ENCODE measurements around the gene NUMB. TPM values are rescaled to one million over a fixed set of nuclear protein-coding genes. Genes with fewer than 3 reads are reported as not detected.
A peak's percentile ranks its signal among the peaks of the same experiment; 100 is the strongest.

The NUMB gene
- total and polyA plus RNA-seq, 2 of the 13 experiments (the other 11 are each of a cell fraction or from before 2014, with no cell fraction given): 20.3 to 71.1 TPM

DNA sequence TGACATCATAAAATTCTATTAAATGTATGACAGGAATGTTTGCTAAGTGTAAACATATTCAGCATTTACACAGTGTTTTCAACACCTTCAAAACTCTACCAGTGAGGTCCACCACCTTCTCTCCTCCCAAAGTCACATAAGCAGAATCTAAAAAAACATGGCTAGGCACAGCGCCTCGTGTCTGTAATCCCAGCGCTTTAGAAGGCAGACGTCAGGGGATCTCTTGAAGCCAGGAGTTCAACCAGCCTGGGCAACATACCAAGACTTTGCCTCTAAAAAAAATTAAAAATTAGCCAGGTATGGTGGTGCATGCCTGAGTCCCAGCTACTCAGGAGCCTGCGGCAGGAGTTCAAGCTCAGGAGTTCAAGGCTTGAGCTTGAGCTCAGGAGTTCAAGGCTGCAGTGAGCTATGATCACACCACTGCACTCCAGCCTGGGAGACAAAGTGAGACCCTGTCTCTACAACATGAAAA lies 30.0 kb downstream of the NUMB start:
- Histone ChIP-seq H3K9me3 (ENCODE audit: low read length) (no peaks in the 10 kb centered on the region), H3K4me2 (ENCODE audit: low read depth, low read length) (peak overlapping the region; percentile 62), H3K79me2 (ENCODE audit: insufficient read depth, low read length) (peaks cover 54% of the 10 kb centered on the region), H2AFZ (ENCODE audit: low read length) (no peak overlapping the region), H3K27me3 (ENCODE audit: control insufficient read depth in 1 of 2, insufficient read depth in 2 of 2, low read length in 2 of 2) (no peaks in the 10 kb centered on the region), H4K20me1 (ENCODE audit: insufficient read depth, low read length) (peaks cover 7% of the 10 kb centered on the region; the same call in 1 of the 2 replicates), H3K4me3 (replicated peaks in 1 of 3; ENCODE audit: insufficient read depth in 1 of 3, low read depth in 2 of 3, low read length in 3 of 3) (no peak overlapping the region), H3K9ac (ENCODE audit: insufficient read depth, low read depth, low read length) (no peak overlapping the region), H3K27ac (ENCODE audit: extremely low read length, insufficient read depth, low read length) (peak overlapping the region; percentile 79), H3K4me1 (ENCODE audit: insufficient read depth, low read length) (peaks cover 71% of the 10 kb centered on the region), H3K36me3 (replicated peaks in 1 of 2; ENCODE audit: control insufficient read depth in 1 of 2, insufficient read depth in 2 of 2, low read length in 2 of 2) (no peaks in the 10 kb centered on the region)
- CTCF ChIA-PET (ENCODE audit: low intra/inter-chr PET ratio, low total read pairs): no interaction called here
- in situ Hi-C loops (cut with HindIII; ENCODE audit: extremely low pct_ligation_motif_present, low pct_unique_long_range_greater_than_20kb) (no loop called here), intact Hi-C loops (cut with micrococcal nuclease; ENCODE audit: unreplicated experiment) (no loop called here)
- ATAC-seq (peak; percentile 93), FAIRE-seq (peak; percentile 87), DNase-seq (ENCODE audit: low spot score) (peak; percentile 72)
- WGBS (ENCODE audit: low lambda C conversion rate): 2% methylated on average over 5 of the region's 5 CpGs
- POLR2A ChIA-PET: interaction anchor here (0.6 to 1.0 kb wide), 4 partner anchors 13 to 292 kb away, joined by 3 to 5 read pairs (median 4); partner anchors contain the start of genes NUMB and PSEN1
- BruUV-seq (replicated peaks): no TSS peak
- TF ChIP-seq ZMAT3 (CRISPR knock-in tag; conservative IDR thresholded peaks at IDR 0.05) (no peak), RELA (CRISPR knock-in tag; IDR thresholded peaks at IDR 0.05) (no peak), PHB2 (IDR thresholded peaks at IDR 0.05; ENCODE audit: partially characterized antibody) (no peak), RCOR2 (CRISPR knock-in tag; IDR thresholded peaks at IDR 0.05) (peak; percentile 65; the same call in 1 of the 2 replicates), ZNF256 (CRISPR knock-in tag; conservative IDR thresholded peaks at IDR 0.05) (no peak), FIP1L1 (IDR thresholded peaks at IDR 0.05; ENCODE audit: borderline replicate concordance, insufficient read depth, low read depth, low read length) (no peak), HOXA7 (CRISPR knock-in tag; IDR thresholded peaks at IDR 0.05) (no peak), ZNF432 (CRISPR knock-in tag; IDR thresholded peaks at IDR 0.05; ENCODE audit: borderline replicate concordance) (no peak), POGZ (CRISPR knock-in tag; IDR thresholded peaks at IDR 0.05) (peak; percentile 76; the same call in 1 of the 2 replicates), ZNF335 (CRISPR knock-in tag; IDR thresholded peaks at IDR 0.05) (no peak), SP5 (CRISPR knock-in tag; IDR thresholded peaks at IDR 0.05; ENCODE audit: borderline replicate concordance, low read depth) (no peak), NR2C2 (CRISPR knock-in tag; IDR thresholded peaks at IDR 0.05; ENCODE audit: borderline replicate concordance) (peak; percentile 73), ZNF317 (CRISPR knock-in tag; IDR thresholded peaks at IDR 0.05) (no peak), ZBTB1 (CRISPR knock-in tag; IDR thresholded peaks at IDR 0.05; ENCODE audit: borderline replicate concordance) (no peak), EP300 (IDR thresholded peaks at IDR 0.05; ENCODE audit: low read depth in 2 of 2, low read length in 2 of 2) (peak in 1 of 2 experiments; percentile 45; a peak in 1 of 4 replicates), EP300 (CRISPR knock-in tag; IDR thresholded peaks at IDR 0.05; ENCODE audit: borderline replicate concordance) (no peak), ZNF670 (CRISPR knock-in tag; IDR thresholded peaks at IDR 0.05; ENCODE audit: borderline replicate concordance) (no peak), YY1 (IDR thresholded peaks at IDR 0.05; ENCODE audit: insufficient read depth, insufficient replicate concordance, low read depth, low read length) (peak; percentile 15)
- TF ChIP-seq, protein P1, sequence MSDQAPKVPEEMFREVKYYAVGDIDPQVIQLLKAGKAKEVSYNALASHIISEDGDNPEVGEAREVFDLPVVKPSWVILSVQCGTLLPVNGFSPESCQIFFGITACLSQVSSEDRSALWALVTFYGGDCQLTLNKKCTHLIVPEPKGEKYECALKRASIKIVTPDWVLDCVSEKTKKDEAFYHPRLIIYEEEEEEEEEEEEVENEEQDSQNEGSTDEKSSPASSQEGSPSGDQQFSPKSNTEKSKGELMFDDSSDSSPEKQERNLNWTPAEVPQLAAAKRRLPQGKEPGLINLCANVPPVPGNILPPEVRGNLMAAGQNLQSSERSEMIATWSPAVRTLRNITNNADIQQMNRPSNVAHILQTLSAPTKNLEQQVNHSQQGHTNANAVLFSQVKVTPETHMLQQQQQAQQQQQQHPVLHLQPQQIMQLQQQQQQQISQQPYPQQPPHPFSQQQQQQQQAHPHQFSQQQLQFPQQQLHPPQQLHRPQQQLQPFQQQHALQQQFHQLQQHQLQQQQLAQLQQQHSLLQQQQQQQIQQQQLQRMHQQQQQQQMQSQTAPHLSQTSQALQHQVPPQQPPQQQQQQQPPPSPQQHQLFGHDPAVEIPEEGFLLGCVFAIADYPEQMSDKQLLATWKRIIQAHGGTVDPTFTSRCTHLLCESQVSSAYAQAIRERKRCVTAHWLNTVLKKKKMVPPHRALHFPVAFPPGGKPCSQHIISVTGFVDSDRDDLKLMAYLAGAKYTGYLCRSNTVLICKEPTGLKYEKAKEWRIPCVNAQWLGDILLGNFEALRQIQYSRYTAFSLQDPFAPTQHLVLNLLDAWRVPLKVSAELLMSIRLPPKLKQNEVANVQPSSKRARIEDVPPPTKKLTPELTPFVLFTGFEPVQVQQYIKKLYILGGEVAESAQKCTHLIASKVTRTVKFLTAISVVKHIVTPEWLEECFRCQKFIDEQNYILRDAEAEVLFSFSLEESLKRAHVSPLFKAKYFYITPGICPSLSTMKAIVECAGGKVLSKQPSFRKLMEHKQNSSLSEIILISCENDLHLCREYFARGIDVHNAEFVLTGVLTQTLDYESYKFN (CRISPR knock-in tag; conservative IDR thresholded peaks at IDR 0.05): peak; percentile 85
- TF ChIP-seq, protein P2, sequence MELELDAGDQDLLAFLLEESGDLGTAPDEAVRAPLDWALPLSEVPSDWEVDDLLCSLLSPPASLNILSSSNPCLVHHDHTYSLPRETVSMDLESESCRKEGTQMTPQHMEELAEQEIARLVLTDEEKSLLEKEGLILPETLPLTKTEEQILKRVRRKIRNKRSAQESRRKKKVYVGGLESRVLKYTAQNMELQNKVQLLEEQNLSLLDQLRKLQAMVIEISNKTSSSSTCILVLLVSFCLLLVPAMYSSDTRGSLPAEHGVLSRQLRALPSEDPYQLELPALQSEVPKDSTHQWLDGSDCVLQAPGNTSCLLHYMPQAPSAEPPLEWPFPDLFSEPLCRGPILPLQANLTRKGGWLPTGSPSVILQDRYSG (CRISPR knock-in tag; IDR thresholded peaks at IDR 0.05): no peak
- TF ChIP-seq, protein P3, sequence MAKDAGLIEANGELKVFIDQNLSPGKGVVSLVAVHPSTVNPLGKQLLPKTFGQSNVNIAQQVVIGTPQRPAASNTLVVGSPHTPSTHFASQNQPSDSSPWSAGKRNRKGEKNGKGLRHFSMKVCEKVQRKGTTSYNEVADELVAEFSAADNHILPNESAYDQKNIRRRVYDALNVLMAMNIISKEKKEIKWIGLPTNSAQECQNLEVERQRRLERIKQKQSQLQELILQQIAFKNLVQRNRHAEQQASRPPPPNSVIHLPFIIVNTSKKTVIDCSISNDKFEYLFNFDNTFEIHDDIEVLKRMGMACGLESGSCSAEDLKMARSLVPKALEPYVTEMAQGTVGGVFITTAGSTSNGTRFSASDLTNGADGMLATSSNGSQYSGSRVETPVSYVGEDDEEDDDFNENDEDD (CRISPR knock-in tag; IDR thresholded peaks at IDR 0.05; ENCODE audit: borderline replicate concordance): peak; percentile 42; the same call in 1 of the 2 replicates
